ENCODE measurements around the gene RASL10B. TPM values are rescaled to one million over a fixed set of nuclear protein-coding genes. Genes with fewer than 3 reads are reported as not detected.

Gene RASL10B
- total RNA-seq, 1 donor from 2014 or later = 1.0 TPM

- intact Hi-C loops (cut with micrococcal nuclease) = no loop called here
- Mint-ChIP-seq H3K36me3 (ENCODE audit: low read depth) (no peaks in the 10 kb centered on the region), H3K9me3 (no peaks in the 10 kb centered on the region), H3K27me3 (ENCODE audit: insufficient read depth) (peaks cover 6% of the 10 kb centered on the region), H3K4me3 (no peak overlapping the region), H3K4me1 (ENCODE audit: low read depth) (no peaks in the 10 kb centered on the region), H3K27ac (no peak overlapping the region)
- no peak for DNase-seq (ENCODE audit: low spot score)
Measured at GRCh38 chr17:35780950-35781349, 49.5 kb downstream of the RASL10B start.

GRCh38 chr17:35784895-35785294, 53.5 kb downstream of the RASL10B start:
- Mint-ChIP-seq H3K4me1 (ENCODE audit: low read depth) (no peaks in the 10 kb centered on the region), H3K9me3 (no peaks in the 10 kb centered on the region), H3K27me3 (ENCODE audit: insufficient read depth) (peaks cover 20% of the 10 kb centered on the region), H3K36me3 (ENCODE audit: low read depth) (no peaks in the 10 kb centered on the region), H3K27ac (no peak overlapping the region), H3K4me3 (no peak overlapping the region)
- intact Hi-C loops (cut with micrococcal nuclease) = no loop called here
- DNase-seq (ENCODE audit: low spot score) = no peak

GRCh38 chr17:35786941-35787432, 55.5 kb downstream of the RASL10B start:
- no peaks in the 10 kb centered on the region for H3K9me3 Mint-ChIP-seq
- peaks cover 31% of the 10 kb centered on the region for H3K27me3 Mint-ChIP-seq (ENCODE audit: insufficient read depth)
- no peak overlapping the region for H3K27ac Mint-ChIP-seq
- H3K4me3 Mint-ChIP-seq = no peak overlapping the region
- H3K4me1 Mint-ChIP-seq (ENCODE audit: low read depth) = no peaks in the 10 kb centered on the region
- intact Hi-C loops (cut with micrococcal nuclease) = no loop called here
- no peaks in the 10 kb centered on the region for H3K36me3 Mint-ChIP-seq (ENCODE audit: low read depth)
- no peak for DNase-seq (ENCODE audit: low spot score)

DNA sequence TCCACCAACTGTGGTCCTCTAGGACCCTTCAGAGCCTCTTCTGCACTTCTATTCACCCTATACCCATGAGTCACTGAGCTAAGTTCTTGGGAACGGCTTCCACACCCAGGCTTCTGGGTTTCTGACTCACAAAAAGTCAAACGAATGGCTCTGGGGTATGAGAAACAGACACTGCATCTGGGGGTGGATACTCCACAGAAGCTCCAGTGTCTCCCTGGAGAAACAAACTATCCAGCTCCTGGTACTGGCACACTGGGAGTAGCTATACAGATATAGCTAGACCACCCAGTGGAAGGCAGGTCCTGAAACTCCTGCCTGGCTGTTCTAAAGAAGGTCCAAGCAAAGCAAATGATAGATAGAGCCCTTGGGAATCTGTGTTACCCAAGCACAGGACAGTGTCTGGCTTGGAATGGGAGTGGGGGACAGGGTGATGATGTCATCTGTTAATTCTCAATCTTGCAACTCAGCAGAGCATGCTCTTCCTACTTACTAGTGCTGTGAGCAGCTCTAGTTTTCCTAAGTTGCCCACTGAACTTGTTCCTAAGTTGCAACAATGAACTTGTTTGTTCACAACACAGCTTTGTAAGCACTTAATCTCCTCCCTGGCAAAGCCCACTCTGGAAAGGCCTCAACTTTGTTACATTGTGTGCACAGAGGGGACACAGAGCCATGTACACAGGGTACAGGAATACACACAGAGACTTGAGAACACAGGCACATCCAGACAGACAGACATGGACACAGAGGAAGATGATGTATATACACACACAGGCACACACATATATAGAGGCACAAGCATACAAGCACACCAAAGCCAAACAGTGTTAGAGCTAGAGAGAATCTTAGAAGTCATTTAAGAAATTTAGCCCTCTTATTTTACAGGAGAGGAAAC, 57.3 kb downstream of the RASL10B start:
- DNase-seq (ENCODE audit: low spot score) = no peak
- H3K36me3 Mint-ChIP-seq (ENCODE audit: low read depth) = no peaks in the 10 kb centered on the region
- H3K4me1 Mint-ChIP-seq (ENCODE audit: low read depth) = no peaks in the 10 kb centered on the region
- H3K9me3 Mint-ChIP-seq = no peaks in the 10 kb centered on the region
- intact Hi-C loops (cut with micrococcal nuclease) = no loop called here
- no peak overlapping the region for H3K4me3 Mint-ChIP-seq
- no peak overlapping the region for H3K27ac Mint-ChIP-seq
- peaks cover 49% of the 10 kb centered on the region for H3K27me3 Mint-ChIP-seq (ENCODE audit: insufficient read depth)

GRCh38 chr17:35790841-35791240, 59.4 kb downstream of the RASL10B start:
- H3K36me3 Mint-ChIP-seq (ENCODE audit: low read depth) = no peaks in the 10 kb centered on the region
- intact Hi-C loops (cut with micrococcal nuclease) = no loop called here
- DNase-seq (ENCODE audit: low spot score) = no peak
- peaks cover 2% of the 10 kb centered on the region for H3K4me1 Mint-ChIP-seq (ENCODE audit: low read depth)
- H3K27me3 Mint-ChIP-seq (ENCODE audit: insufficient read depth) = peaks cover 63% of the 10 kb centered on the region
- H3K27ac Mint-ChIP-seq = no peak overlapping the region
- no peak overlapping the region for H3K4me3 Mint-ChIP-seq
- H3K9me3 Mint-ChIP-seq = no peaks in the 10 kb centered on the region

- intact Hi-C loops (cut with micrococcal nuclease) = no loop called here
- no peak for DNase-seq (ENCODE audit: low spot score)
- Mint-ChIP-seq H3K9me3 (no peaks in the 10 kb centered on the region), H3K36me3 (ENCODE audit: low read depth) (no peaks in the 10 kb centered on the region), H3K27me3 (ENCODE audit: insufficient read depth) (peaks cover 67% of the 10 kb centered on the region), H3K27ac (no peak overlapping the region), H3K4me3 (no peak overlapping the region), H3K4me1 (ENCODE audit: low read depth) (peaks cover 8% of the 10 kb centered on the region)
Measured at GRCh38 chr17:35791681-35792350, 60.4 kb downstream of the RASL10B start.

Other genes starting within 250 kb of the RASL10B start
- 45.2 and 49.3 TPM in 2 replicates for gene SLFN12L, start 194.0 kb upstream of the RASL10B start, total RNA-seq
- gene SLFN14, start 170.8 kb upstream of the RASL10B start, total RNA-seq = 0.05 and 0.10 TPM in 2 replicates
- 5.0 and 5.9 TPM in 2 replicates for gene PEX12, start 153.1 kb upstream of the RASL10B start, total RNA-seq
- gene AP2B1, start 144.3 kb upstream of the RASL10B start, total RNA-seq = 156 and 167 TPM in 2 replicates
- gene GAS2L2, start 21.6 kb downstream of the RASL10B start, total RNA-seq = 0.08 TPM in 1 of 2 replicates, not detected in the other
- not detected in 2 replicates for gene C17orf50, start 29.2 kb downstream of the RASL10B start, total RNA-seq
- gene MMP28, start 64.0 kb downstream of the RASL10B start, total RNA-seq = not detected in 2 replicates
- 311 and 322 TPM in 2 replicates for gene TAF15, start 77.8 kb downstream of the RASL10B start, total RNA-seq
- gene HEATR9, start 137.3 kb downstream of the RASL10B start, total RNA-seq = 0.13 TPM in 1 of 2 replicates, not detected in the other
- 25.4 and 30.2 TPM in 2 replicates for gene CCL5, start 148.7 kb downstream of the RASL10B start, total RNA-seq
- 1.7 and 2.3 TPM in 2 replicates for gene RDM1, start 199.1 kb downstream of the RASL10B start, total RNA-seq
- not detected in 2 replicates for gene LYZL6, start 212.1 kb downstream of the RASL10B start, total RNA-seq
- not detected in 2 replicates for gene CCL16, start 249.9 kb downstream of the RASL10B start, total RNA-seq

Data from activated T-helper 1 cell treated with anti-CD3 and anti-CD28 coated beads, Interleukin-12 subunit alpha, Interleukin-12 subunit beta, Interleukin-2, Interleukin-4 antibody, amounts not matched to agents 30 ng/mL and 10 ng/mL and 1 ng/mL, durations not matched to agents 14 hours and 24 hours and 36 hours (primary cell).